NCI-H748 (cell line): ENCODE data around the gene CDC23.
A peak's percentile ranks its signal among the peaks of the same experiment; 100 is the strongest.
"Not testable (repeated sequence)": the region's sequence is repeated elsewhere in the genome, so short reads cannot be mapped to it uniquely, and the experiment has no call there.

Source experiments
- DNase-seq: peaks from one replicate; lab custom pipeline; 2025; ENCODE audit not compliant: unreplicated experiment; lab: John Stamatoyannopoulos, UW

Gene CDC23

DNA sequence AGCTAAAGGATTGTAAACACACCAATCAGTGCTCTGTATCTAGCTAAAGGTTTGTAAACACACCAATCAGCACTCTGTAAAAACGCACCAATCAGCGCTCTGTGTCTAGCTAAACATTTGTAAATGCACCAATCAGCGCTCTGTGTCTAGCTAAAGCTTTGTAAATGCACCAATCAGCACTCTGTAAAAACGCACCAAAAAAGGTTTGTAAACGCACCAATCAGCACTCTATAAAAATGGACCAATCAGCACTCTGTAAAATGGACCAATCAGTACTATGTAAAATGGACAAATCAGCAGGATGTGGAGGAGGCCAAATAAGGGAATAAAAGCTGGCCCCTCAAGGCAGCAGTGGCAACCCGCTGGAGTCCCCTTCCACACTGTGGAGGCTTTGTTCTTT lies 69.5 kb downstream of the CDC23 start:
- DNase-seq, result not testable (repeated sequence)

DNA sequence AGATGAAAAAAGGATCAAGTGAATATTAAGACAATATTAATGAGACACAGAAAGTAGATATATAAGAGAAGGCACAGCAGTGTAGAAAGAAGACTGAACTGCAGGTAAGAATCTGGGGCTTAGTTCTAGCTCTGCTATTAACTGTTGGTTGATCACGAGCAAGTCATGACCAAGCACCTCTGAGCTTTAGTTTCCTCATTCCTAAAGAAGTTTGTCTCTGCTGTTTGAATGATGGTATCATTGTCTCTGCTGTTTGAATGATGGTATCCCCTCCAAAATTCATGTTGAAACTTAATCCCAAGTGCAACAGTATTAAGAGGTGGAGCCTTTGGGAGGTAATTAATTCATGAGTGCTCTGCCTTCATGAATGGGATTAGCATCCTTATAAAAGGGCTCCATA lies 71.4 kb downstream of the CDC23 start:
- no peak for DNase-seq

DNA sequence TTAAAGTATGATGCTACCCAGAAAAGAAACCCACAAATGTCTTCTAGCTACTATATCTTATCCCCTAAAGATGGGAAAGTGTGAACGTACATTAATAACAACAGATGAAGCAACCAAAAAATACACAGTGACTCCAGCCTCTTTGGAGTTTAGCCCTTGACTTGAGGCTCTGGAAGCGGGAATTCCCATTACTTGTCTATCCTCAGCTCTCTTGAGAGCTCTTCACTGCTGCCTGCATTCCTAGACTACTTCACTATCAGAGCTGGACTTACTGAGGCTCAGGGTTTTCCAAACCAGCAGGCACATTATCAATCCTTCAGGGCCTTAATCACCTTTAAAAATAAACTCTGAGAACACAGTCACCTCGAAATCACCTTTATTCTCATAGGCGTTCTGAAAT lies 72.9 kb downstream of the CDC23 start:
- DNase-seq, result no peak

DNA sequence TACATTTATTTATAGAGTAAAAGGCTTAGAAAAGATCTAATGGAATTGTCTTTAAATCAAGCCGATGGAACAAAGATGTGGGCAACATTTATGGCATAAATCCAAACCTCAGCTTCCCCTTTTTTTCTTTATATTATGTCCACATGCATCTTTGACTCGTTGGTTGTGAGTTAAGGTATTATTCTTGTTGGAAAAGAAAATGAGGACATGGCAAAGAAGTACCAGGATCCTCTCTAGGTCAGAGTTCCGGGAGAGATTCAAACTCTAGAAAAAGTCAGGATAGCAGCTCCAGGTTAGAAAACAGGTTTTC lies 73.4 kb downstream of the CDC23 start:
- no peak for DNase-seq

DNA sequence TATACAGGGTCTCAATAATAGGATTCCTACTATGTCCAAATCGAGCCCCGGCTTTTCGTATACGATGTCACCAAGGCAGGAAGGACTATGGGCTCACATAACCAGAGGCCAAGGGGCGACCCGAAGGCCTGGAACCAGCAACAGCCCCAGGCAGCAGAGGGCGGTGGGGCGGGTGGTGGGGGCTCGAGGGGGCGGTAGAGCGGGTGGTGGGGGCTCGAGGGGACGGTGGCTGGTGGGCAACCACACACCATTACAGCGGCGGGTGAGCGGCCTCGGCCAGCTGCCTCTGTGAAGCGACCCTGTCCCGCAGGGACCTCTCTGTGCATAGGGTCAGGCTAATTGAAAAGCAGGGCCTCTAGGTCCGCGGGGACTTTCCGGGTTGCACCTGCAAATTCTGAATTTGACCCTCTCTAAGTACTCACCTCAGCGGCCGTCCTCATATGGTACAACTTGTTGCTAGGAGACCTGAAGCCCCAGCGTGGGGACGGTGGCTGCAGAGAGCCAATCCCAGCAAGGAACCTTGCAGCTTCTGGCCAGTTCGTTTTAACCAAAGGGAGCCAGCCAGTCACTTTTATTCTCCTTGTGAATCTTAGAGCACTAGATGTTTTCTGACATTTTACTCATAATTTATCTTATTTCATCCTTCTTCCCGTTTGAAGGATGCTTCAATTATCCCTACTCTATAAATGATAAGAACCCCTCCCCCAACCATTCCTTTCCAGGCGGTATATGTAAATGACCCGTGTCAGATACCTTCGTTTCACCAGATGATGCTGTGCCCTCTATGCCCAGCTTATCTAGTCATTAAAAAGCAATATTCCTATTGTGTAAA lies 74.0 kb downstream of the CDC23 start, which contains the start of gene NME5:
NME5 (minus strand) TSS at position 480 of the 832 bp plus-strand sequence. CDS start 648 bp downstream, outside the sequence.
- DNase-seq, result peak; percentile 93
